ENCODE results near the gene ROR2. TPM values are rescaled to one million over a fixed set of nuclear protein-coding genes. Genes with fewer than 3 reads are reported as not detected.

ROR2 gene
- total RNA-seq, 3 donors from 2014 or later: 3.9 to 56.0 (median 6.5) TPM

- ATAC-seq (no peak), DNase-seq (no peak)
- no peaks in the 10 kb centered on the region for H3K36me3 ChIP-seq (ENCODE audit: low read depth)
- H3K9me3 ChIP-seq: no peaks in the 10 kb centered on the region
- TF ChIP-seq, protein P1, sequence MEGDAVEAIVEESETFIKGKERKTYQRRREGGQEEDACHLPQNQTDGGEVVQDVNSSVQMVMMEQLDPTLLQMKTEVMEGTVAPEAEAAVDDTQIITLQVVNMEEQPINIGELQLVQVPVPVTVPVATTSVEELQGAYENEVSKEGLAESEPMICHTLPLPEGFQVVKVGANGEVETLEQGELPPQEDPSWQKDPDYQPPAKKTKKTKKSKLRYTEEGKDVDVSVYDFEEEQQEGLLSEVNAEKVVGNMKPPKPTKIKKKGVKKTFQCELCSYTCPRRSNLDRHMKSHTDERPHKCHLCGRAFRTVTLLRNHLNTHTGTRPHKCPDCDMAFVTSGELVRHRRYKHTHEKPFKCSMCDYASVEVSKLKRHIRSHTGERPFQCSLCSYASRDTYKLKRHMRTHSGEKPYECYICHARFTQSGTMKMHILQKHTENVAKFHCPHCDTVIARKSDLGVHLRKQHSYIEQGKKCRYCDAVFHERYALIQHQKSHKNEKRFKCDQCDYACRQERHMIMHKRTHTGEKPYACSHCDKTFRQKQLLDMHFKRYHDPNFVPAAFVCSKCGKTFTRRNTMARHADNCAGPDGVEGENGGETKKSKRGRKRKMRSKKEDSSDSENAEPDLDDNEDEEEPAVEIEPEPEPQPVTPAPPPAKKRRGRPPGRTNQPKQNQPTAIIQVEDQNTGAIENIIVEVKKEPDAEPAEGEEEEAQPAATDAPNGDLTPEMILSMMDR (IDR thresholded peaks at IDR 0.05): no peak
- H3K4me3 ChIP-seq: no peak overlapping the region
- H3K4me1 ChIP-seq (ENCODE audit: low read depth): peaks cover 15% of the 10 kb centered on the region
- intact Hi-C loops (cut with DNase I, micrococcal nuclease): no loop called here
These were observed 46.7 kb downstream of the ROR2 start for GRCh38 chr9:91903126-91903911.

DNA sequence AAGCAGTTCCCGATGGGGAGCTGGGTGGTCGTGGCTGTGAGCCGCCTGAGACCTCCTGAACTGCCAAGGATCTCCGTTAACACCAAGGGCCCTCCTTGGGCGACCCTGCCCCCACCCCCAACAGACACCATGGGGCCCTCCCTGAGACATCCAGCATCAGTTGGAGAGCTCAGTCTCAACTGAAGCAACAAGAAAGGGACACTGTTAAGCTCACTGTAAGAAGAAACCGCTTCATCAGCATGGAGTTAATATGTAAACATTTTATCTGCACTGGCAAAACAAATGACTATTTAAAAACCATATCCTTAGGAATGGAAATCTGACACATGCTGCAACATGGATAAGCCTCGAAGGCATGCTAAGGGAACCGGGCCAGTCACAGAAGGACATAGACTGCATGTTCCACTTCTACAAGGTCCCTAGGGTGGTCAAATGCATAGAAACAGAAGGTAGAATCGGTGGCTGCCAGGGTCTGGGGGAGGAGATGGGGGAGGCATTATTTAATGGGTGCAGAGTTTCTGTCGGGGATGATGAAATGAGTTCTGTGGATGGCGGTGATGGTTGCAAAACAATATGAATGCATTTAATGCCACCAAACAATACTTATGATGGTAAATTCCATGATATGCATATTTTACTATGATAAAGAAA is 47.4 kb downstream of the ROR2 start:
- DNase-seq (no peak), ATAC-seq (no peak)
- Histone ChIP-seq H3K9me3 (no peaks in the 10 kb centered on the region), H3K36me3 (ENCODE audit: low read depth) (no peaks in the 10 kb centered on the region), H3K4me1 (ENCODE audit: low read depth) (peaks cover 15% of the 10 kb centered on the region), H3K4me3 (no peak overlapping the region)
- intact Hi-C loops (cut with DNase I, micrococcal nuclease): no loop called here
- TF ChIP-seq, protein P1 (IDR thresholded peaks at IDR 0.05): no peak

GRCh38 chr9:91900797-91901177 is 49.2 kb downstream of the ROR2 start:
- H3K36me3 ChIP-seq (ENCODE audit: low read depth): no peaks in the 10 kb centered on the region
- H3K9me3 ChIP-seq: no peaks in the 10 kb centered on the region
- H3K4me1 ChIP-seq (ENCODE audit: low read depth): peaks cover 19% of the 10 kb centered on the region
- H3K4me3 ChIP-seq: no peak overlapping the region
- DNase-seq (no peak), ATAC-seq (no peak)
- intact Hi-C loops (cut with DNase I, micrococcal nuclease): no loop called here
- TF ChIP-seq, protein P1 (IDR thresholded peaks at IDR 0.05): no peak

DNA sequence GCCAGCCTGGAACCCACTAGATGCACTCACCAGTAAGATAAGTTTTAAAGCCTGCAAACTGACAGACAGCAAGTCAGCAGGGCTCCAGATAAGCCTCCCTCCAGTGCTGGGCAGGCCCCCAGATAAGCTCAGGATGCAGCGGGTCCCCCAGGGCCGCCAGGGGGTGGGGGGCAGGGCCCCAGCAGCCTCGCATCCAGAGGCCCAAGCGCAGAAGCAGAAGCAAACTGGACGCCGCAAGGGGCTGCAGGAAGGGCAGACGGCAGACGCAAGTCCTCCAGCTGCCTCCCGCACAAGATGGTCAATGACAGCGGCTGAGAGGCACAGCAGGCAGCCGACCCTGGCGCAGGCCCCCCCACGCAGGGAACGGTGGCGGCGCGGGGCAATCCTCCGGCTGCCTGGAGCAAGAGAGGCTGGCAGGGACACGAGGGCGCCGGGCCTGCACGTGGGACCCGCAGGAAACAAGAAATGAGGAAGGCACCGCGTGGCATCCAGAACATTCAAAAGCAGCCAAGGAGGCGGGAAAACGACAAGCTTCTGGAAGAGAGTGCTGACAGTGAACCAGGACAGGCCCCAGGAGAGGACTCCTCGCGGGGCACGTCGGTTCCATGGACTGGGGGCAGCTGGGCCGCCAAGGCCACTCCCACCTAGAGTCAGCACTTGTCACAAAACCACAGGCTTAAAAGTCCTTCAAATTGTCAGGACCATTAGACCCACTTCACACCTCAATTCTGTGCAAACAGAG is 49.8 kb downstream of the ROR2 start:
- Histone ChIP-seq H3K4me3 (no peak overlapping the region), H3K9me3 (no peaks in the 10 kb centered on the region), H3K4me1 (ENCODE audit: low read depth) (peaks cover 19% of the 10 kb centered on the region), H3K36me3 (ENCODE audit: low read depth) (no peaks in the 10 kb centered on the region)
- DNase-seq (no peak), ATAC-seq (no peak)
- intact Hi-C loops (cut with DNase I, micrococcal nuclease): no loop called here
- TF ChIP-seq, protein P1 (IDR thresholded peaks at IDR 0.05): no peak

DNA sequence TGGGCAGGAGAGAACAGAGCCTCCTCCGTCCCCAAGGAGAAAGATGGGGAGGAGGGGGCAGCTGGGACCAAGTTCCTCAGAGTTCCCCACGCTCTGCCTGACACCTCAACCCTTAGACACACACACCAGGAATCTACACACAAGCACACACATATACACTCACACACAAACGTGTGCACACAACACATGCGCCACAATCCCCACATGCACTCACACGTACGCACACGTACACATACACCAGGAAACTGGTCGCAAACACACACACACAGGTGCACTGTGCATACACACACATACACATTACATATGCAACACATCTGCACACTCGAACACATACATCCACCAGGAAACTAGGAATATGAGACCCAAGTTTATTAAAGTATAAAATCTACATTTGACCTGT is 50.4 kb downstream of the ROR2 start:
- Histone ChIP-seq H3K4me3 (no peak overlapping the region), H3K36me3 (ENCODE audit: low read depth) (no peaks in the 10 kb centered on the region), H3K4me1 (ENCODE audit: low read depth) (peaks cover 19% of the 10 kb centered on the region), H3K9me3 (no peaks in the 10 kb centered on the region)
- ATAC-seq (no peak), DNase-seq (no peak)
- TF ChIP-seq, protein P1 (IDR thresholded peaks at IDR 0.05): no peak
- intact Hi-C loops (cut with DNase I, micrococcal nuclease): no loop called here

All from mucosa of descending colon (tissue), 3 donors.